MCF 10A (cell line): Measurements from ENCODE around the gene HMBS. TPM values are rescaled to one million over a fixed set of nuclear protein-coding genes. Genes with fewer than 3 reads are reported as not detected.
"Not testable (repeated sequence)": the region's sequence is repeated elsewhere in the genome, so short reads cannot be mapped to it uniquely, and the experiment has no call there.

Experiments
- Bru-seq: library from RNA; stranded (reverse); fragments of 400-500 nt; gene quantifications from one replicate; lab custom pipeline; 2021; lab: Mats Ljungman, UMichigan
- BruChase-seq, 2 experiments: library from RNA; stranded (reverse); fragments of 400-500 nt; gene quantifications; one replicate each; lab custom pipeline; 2021; lab: Mats Ljungman, UMichigan
- BruUV-seq: library from RNA; stranded (reverse); fragments of 400-500 nt; replicated peaks from 2 replicates; lab custom pipeline; 2021; lab: Mats Ljungman, UMichigan
- CTCF ChIA-PET: fragments of 300-600 bp; sonication (Branson Sonifier 250); formaldehyde crosslinking; extraction: SDS; loops from one replicate; lab custom pipeline; 2021; ENCODE audit warnings: antibody characterized with exemption, inconsistent platforms; lab: Yijun Ruan, JAX
- POLR2A ChIA-PET: fragments of 300-600, 350-650 bp; sonication (Branson Sonifier 250); formaldehyde crosslinking; extraction: SDS; loops from one replicate; lab custom pipeline; 2020; ENCODE audit warnings: antibody characterized with exemption, inconsistent platforms; lab: Yijun Ruan, JAX
- DNase-seq: peaks from one replicate; pipeline ENCODE4 v3.0.0-alpha.2; 2018; ENCODE audit not compliant: unreplicated experiment
- H3K27ac Mint-ChIP-seq: one replicate; pipeline ENCODE4 v1.8.0; 2022; ENCODE audit warnings: mild to moderate bottlenecking, low read depth, mixed read lengths; ENCODE audit not compliant: unreplicated experiment
- H3K27me3 Mint-ChIP-seq: one replicate; pipeline ENCODE4 v1.8.0; 2022; ENCODE audit warnings: mixed read lengths; ENCODE audit not compliant: insufficient read depth, unreplicated experiment
- H3K36me3 Mint-ChIP-seq: one replicate; pipeline ENCODE4 v1.8.0; 2022; ENCODE audit warnings: mild to moderate bottlenecking, moderate library complexity, mixed read lengths; ENCODE audit not compliant: insufficient read depth, unreplicated experiment
- H3K4me1 Mint-ChIP-seq: one replicate; pipeline ENCODE4 v1.8.0; 2022; ENCODE audit warnings: mixed read lengths; ENCODE audit not compliant: insufficient read depth, unreplicated experiment
- H3K4me3 Mint-ChIP-seq: one replicate; pipeline ENCODE4 v1.8.0; 2022; ENCODE audit warnings: mild to moderate bottlenecking, moderate library complexity, mixed read lengths; ENCODE audit not compliant: unreplicated experiment
- H3K9me3 Mint-ChIP-seq: one replicate; pipeline ENCODE4 v1.8.0; 2022; ENCODE audit warnings: mixed read lengths; ENCODE audit not compliant: unreplicated experiment
- CTCF ChIP-seq: fragments of 200-600 bp; IDR thresholded peaks from one replicate; pipeline ENCODE4 v1.8.0; 2022; ENCODE audit warnings: antibody characterized with exemption, mild to moderate bottlenecking; ENCODE audit not compliant: unreplicated experiment
- intact Hi-C: fragments of 100-400 bp; cut with micrococcal nuclease; formaldehyde crosslinking; loops from 2 replicates; pipeline ENCODE4 v1.14.1; 2022
- long read RNA-seq: library from polyadenylated mRNA; stranded (forward); transcript quantifications from one replicate; pipeline ENCODE4 v2.0.0, GENCODE V29; 2022
- total RNA-seq: library from RNA; stranded (reverse); gene quantifications from 2 replicates; pipeline ENCODE4 v1.2.3, GENCODE V29; 2022

The HMBS gene
- total RNA-seq (38.4 and 51.3 TPM in 2 replicates), Bru-seq, nascent RNA (percentile 60 among the genes with signal in this experiment), BruChase-seq, experiment 1, labeled RNA remaining after a 6-hour chase (percentile 64 among the genes with signal in this experiment), BruChase-seq, experiment 2, labeled RNA remaining after a 2-hour chase (percentile 57 among the genes with signal in this experiment)
- long read RNA-seq, transcript HMBS-201 (14 exons, 1,501 nt), result major isoform, 158 of 188 reads
- long read RNA-seq, transcript HMBS-209 (14 exons, 1,559 nt), result minor isoform, 5 of 188 reads
- long read RNA-seq, partial matches to known transcripts, result 7 of 188 reads
- long read RNA-seq, other reads (novel, unspliced or antisense), result 18 of 188 reads

DNA sequence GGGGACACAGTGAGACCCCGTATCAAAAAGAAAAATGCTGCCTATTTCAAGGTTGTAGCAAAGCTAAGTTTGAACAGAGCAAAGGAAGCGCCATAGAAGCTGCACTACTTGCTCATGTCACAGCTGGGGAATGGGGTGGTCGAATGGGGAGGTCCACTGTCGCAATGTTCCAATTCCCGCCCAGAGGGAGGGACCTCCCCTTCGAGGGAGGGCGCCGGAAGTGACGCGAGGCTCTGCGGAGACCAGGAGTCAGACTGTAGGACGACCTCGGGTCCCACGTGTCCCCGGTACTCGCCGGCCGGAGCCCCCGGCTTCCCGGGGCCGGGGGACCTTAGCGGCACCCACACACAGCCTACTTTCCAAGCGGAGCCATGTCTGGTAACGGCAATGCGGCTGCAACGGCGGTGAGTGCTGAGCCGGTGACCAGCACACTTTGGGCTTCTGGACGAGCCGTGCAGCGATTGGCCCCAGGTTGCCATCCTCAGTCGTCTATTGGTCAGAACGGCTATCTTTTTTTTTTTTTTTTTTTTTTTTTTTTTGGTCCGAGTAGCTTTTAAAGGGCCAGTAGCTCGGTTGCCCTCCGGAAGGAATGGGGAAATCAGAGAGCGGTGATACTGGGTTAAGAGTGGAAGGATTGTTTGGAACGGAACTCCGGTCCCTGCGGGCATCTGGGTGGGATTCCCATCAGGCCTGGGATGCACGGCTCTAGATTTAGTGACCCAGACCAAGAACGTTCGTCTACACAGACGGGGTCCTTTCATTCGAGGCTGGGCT, at the start of gene HMBS:
Gene HMBS, plus strand, starts transcription at position 219 of the 774 bp plus-strand sequence. Its CDS starts 153 bp downstream, at position 372.
- POLR2A ChIA-PET, result interaction anchor here (0.6 to 4.2 kb wide), 21 partner anchors 10 to 276 kb away, joined by 3 to 59 read pairs (median 4); partner anchors contain the start of genes C2CD2L, CBL, DPAGT1 and HINFP
- Mint-ChIP-seq H3K9me3 (no peaks in the 10 kb centered on the region), H3K27me3 (no peaks in the 10 kb centered on the region), H3K27ac (peak within 1 kb of the TSS; percentile 81), H3K4me3 (peak within 1 kb of the TSS; percentile 94), H3K4me1 (peaks cover 10% of the 10 kb centered on the region), H3K36me3 (peaks cover 35% of the 10 kb centered on the region)
- no peak for TF ChIP-seq CTCF
- intact Hi-C loops, result no loop called here
- CTCF ChIA-PET, result interaction anchor here (0.6 to 2.9 kb wide), 5 partner anchors 10 to 596 kb away, joined by 3 to 19 read pairs (median 4); a partner anchor contains a TSS
- BruUV-seq, result no TSS peak
- peak; percentile 93 for DNase-seq

GRCh38 chr11:119038884-119039283, 45.8 kb upstream of the HMBS start:
- H3K27ac Mint-ChIP-seq, result no peak overlapping the region
- no peak for DNase-seq
- H3K4me1 Mint-ChIP-seq, result no peaks in the 10 kb centered on the region
- no peaks in the 10 kb centered on the region for H3K27me3 Mint-ChIP-seq
- no peak overlapping the region for H3K4me3 Mint-ChIP-seq
- no TSS peak for BruUV-seq
- no peak for TF ChIP-seq CTCF
- intact Hi-C loops, result no loop called here
- CTCF ChIA-PET, result no interaction called here
- peaks cover 4% of the 10 kb centered on the region for H3K36me3 Mint-ChIP-seq
- no peaks in the 10 kb centered on the region for H3K9me3 Mint-ChIP-seq
- POLR2A ChIA-PET, result interaction anchor here (0.7 to 1.1 kb wide), 2 partner anchors 36 to 156 kb away, joined by 3 read pairs; no protein-coding TSS in a partner anchor

DNA sequence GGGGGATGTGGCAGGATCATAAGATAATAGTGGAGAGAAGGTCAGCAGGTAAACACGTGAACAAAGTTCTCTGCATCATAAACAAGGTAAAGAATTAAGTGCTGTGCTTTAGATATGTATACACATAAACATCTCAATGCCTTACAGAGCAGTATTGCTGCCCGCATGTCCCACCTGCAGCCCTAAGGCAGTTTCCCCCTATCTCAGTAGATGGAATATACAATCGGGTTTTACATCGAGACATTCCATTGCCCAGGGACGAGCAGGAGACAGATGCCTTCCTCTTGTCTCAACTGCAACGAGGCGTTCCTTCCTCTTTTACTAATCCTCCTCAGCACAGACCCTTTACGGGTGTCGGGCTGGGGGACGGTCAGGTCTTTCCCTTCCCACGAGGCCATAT, 45.2 kb upstream of the HMBS start:
- H3K9me3 Mint-ChIP-seq, H3K27ac Mint-ChIP-seq, H3K36me3 Mint-ChIP-seq, H3K4me3 Mint-ChIP-seq, intact Hi-C loops, BruUV-seq, H3K27me3 Mint-ChIP-seq, DNase-seq, H3K4me1 Mint-ChIP-seq, CTCF ChIA-PET: not testable (repeated sequence)
- POLR2A ChIA-PET, result interaction anchor here (0.6 to 1.1 kb wide), 2 partner anchors 56 to 155 kb away, joined by 3 to 4 read pairs; a partner anchor contains a TSS

GRCh38 chr11:119041821-119042514, 42.7 kb upstream of the HMBS start:
- CTCF ChIA-PET, result interaction anchor here (0.7 to 2.5 kb wide), 4 partner anchors 10 to 611 kb away, joined by 3 to 10 read pairs (median 4); partner anchors contain the start of gene TRAPPC4
- H3K27ac Mint-ChIP-seq, result no peak overlapping the region

More at GRCh38 chr11:119041821-119042514, 42.7 kb upstream of the HMBS start:
- H3K27me3 Mint-ChIP-seq, result no peaks in the 10 kb centered on the region
- no peaks in the 10 kb centered on the region for H3K9me3 Mint-ChIP-seq
- no peak for TF ChIP-seq CTCF
- no peak for DNase-seq
- no peak overlapping the region for H3K4me3 Mint-ChIP-seq
- H3K36me3 Mint-ChIP-seq, result peaks cover 34% of the 10 kb centered on the region
- no TSS peak for BruUV-seq
- intact Hi-C loops, result no loop called here
- POLR2A ChIA-PET, result interaction anchor here (0.9 to 1.7 kb wide), 3 partner anchors 15 to 154 kb away, joined by 3 to 4 read pairs (median 3); partner anchors contain the start of gene CENATAC
- no peaks in the 10 kb centered on the region for H3K4me1 Mint-ChIP-seq
